ENCODE results near the gene SCO2. TPM values are rescaled to one million over a fixed set of nuclear protein-coding genes. Genes with fewer than 3 reads are reported as not detected.

SCO2 gene
- polyA plus RNA-seq, 1 experiment, result 2.5 TPM

DNA sequence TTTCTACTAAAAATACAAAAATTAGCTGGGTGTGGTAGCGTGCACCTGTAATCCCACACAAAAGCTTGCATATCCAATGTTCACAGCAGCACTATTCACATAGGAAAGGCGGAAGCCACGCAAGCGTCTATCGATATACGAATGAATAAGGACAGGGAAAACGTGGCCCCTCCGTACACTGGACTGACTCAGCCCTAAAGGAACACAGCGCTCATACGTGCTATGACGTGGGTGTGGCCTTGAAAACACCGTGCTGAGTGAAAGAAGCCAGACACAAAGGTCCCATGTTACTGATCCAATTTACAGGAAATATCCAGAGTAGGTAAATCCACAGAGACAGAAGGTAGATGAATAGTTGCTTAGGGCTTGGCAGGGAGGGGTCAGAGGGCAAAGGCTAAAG lies 24.9 kb downstream of the SCO2 start:
- no peak for DNase-seq (ENCODE audit: low read depth)
- peaks cover 22% of the 10 kb centered on the region for H3K36me3 ChIP-seq (ENCODE audit: control insufficient read depth, insufficient read depth, low read length)
- CTCF ChIA-PET, result no interaction called here
- H3K4me3 ChIP-seq (ENCODE audit: low read depth, low read length), result no peak overlapping the region
- TF ChIP-seq, protein P1, sequence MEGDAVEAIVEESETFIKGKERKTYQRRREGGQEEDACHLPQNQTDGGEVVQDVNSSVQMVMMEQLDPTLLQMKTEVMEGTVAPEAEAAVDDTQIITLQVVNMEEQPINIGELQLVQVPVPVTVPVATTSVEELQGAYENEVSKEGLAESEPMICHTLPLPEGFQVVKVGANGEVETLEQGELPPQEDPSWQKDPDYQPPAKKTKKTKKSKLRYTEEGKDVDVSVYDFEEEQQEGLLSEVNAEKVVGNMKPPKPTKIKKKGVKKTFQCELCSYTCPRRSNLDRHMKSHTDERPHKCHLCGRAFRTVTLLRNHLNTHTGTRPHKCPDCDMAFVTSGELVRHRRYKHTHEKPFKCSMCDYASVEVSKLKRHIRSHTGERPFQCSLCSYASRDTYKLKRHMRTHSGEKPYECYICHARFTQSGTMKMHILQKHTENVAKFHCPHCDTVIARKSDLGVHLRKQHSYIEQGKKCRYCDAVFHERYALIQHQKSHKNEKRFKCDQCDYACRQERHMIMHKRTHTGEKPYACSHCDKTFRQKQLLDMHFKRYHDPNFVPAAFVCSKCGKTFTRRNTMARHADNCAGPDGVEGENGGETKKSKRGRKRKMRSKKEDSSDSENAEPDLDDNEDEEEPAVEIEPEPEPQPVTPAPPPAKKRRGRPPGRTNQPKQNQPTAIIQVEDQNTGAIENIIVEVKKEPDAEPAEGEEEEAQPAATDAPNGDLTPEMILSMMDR (IDR thresholded peaks at IDR 0.05; ENCODE audit: insufficient read depth, low read depth, low read length), result no peak
- POLR2A ChIA-PET, result no interaction called here
- H3K27me3 ChIP-seq (ENCODE audit: control insufficient read depth, insufficient read depth, low read length), result no peaks in the 10 kb centered on the region

DNA sequence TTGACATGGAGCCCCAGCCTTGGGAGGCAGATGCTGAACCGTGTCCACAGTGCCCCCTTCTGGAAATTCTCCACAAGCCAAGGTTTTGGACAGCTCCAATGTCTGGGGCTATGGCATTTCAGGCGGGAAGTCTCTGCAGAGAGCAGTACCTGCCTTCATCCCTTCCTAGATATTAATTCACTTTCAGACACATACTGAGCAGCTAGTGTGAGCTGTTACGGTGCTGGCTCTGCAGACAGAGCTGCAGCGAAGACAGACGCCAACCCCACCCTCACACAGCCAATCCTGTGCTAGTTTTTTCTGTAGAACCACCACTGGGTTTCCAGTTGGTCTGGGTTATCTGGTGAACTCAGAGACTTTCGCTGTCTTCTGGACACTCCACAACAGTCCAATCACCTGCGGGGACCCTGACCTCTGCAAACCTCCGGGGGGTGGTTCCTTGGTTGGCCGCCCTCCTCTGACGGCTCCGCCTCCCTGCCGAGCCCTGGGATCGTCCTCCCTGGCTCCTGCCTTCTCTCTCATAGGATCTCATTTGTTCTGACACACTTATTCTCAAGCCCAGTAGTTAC lies 27.0 kb downstream of the SCO2 start:
- peaks cover 9% of the 10 kb centered on the region for H3K36me3 ChIP-seq (ENCODE audit: control insufficient read depth, insufficient read depth, low read length)
- POLR2A ChIA-PET, result no interaction called here
- CTCF ChIA-PET, result interaction anchor here (0.6 to 2.8 kb wide), 16 partner anchors 8 to 568 kb away, joined by 3 to 14 read pairs (median 4); partner anchors contain the start of genes HDAC10, LMF2, MIOX and NCAPH2
- TF ChIP-seq, protein P1 (IDR thresholded peaks at IDR 0.05; ENCODE audit: insufficient read depth, low read depth, low read length), result peak; percentile 72
- no peak for DNase-seq (ENCODE audit: low read depth)
- no peak overlapping the region for H3K4me3 ChIP-seq (ENCODE audit: low read depth, low read length)
- no peaks in the 10 kb centered on the region for H3K27me3 ChIP-seq (ENCODE audit: control insufficient read depth, insufficient read depth, low read length)

DNA sequence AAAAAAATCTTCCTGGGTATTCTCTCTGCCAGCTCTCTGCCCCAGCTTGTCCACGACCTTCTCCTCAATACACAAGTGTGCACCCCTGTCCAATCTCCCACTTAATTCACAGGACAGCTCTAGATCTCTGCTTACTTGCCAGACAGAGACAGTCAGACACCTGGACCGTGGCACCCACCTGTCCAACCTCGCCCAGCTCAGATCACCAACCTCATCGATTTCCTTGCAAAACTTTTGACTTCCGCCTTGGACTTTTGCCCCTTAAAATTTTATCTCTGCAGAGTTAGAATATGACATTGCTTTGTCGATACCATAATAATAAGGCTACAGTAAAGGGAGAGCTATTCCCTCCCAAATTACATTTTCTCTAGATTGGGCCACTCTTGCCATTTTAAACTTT lies 28.3 kb downstream of the SCO2 start:
- Histone ChIP-seq H3K4me3 (ENCODE audit: low read depth, low read length) (no peak overlapping the region), H3K27me3 (ENCODE audit: control insufficient read depth, insufficient read depth, low read length) (no peaks in the 10 kb centered on the region), H3K36me3 (ENCODE audit: control insufficient read depth, insufficient read depth, low read length) (no peaks in the 10 kb centered on the region)
- DNase-seq (ENCODE audit: low read depth), result no peak
- ChIA-PET POLR2A (no interaction called here), CTCF (interaction anchor here (0.6 to 2.8 kb wide), 11 partner anchors 10 to 469 kb away, joined by 3 to 14 read pairs (median 4); partner anchors contain the start of genes ADM2, HDAC10, LMF2 and NCAPH2)
- TF ChIP-seq, protein P1 (IDR thresholded peaks at IDR 0.05; ENCODE audit: insufficient read depth, low read depth, low read length), result no peak

DNA sequence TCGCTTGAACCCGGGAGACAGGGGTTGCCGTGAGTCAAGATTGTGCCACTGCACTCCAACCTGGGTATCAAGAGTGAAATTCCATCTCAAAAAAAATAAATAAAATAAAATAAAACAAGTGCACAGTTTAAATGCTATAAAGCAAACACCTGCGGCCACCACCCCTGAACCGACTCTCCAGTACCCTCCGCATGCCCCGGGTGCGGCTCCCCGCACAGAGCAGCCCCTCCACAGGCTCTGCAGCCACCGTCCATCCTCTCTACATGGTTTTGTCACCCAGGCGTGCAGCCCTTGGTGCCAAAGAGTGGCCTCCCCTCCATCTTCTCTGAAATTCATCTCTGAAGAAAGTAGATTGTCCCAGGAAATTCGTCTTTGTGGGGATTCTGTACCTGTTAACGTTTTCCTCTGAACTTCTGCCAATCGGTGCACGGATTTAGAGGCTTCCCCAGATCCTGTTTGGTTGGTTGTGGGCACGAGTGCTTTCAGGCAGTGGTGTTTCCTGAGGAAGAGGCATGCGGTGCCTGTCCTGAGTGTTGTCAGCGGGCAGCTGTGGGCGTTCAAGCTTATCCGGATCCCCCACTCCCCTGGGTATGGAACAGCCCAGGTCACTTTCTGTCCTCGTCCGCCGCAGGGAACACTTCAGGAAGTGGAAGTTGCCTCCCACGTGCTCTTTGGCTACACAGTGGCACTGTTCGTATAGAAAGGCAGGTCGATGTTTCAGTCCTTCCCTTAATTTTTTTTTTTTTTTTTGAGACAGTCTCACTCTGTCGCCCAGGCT lies 34.7 kb downstream of the SCO2 start:
- no peak overlapping the region for H3K4me3 ChIP-seq (ENCODE audit: low read depth, low read length)
- H3K27me3 ChIP-seq (ENCODE audit: control insufficient read depth, insufficient read depth, low read length), result no peaks in the 10 kb centered on the region
- no peak for DNase-seq (ENCODE audit: low read depth)
- POLR2A ChIA-PET, result no interaction called here
- CTCF ChIA-PET, result interaction anchor here (1.3 kb wide), 1 partner anchor 8 kb away, joined by 4 read pairs; no protein-coding TSS in a partner anchor
- TF ChIP-seq, protein P1 (IDR thresholded peaks at IDR 0.05; ENCODE audit: insufficient read depth, low read depth, low read length), result no peak
- H3K36me3 ChIP-seq (ENCODE audit: control insufficient read depth, insufficient read depth, low read length), result no peaks in the 10 kb centered on the region
